NCI-H1048 (cell line): ENCODE data around the gene TARS2.

ENCODE experiments used
- DNase-seq: peaks from one replicate; lab custom pipeline; 2025; lab: John Stamatoyannopoulos, UW

The TARS2 gene

DNA sequence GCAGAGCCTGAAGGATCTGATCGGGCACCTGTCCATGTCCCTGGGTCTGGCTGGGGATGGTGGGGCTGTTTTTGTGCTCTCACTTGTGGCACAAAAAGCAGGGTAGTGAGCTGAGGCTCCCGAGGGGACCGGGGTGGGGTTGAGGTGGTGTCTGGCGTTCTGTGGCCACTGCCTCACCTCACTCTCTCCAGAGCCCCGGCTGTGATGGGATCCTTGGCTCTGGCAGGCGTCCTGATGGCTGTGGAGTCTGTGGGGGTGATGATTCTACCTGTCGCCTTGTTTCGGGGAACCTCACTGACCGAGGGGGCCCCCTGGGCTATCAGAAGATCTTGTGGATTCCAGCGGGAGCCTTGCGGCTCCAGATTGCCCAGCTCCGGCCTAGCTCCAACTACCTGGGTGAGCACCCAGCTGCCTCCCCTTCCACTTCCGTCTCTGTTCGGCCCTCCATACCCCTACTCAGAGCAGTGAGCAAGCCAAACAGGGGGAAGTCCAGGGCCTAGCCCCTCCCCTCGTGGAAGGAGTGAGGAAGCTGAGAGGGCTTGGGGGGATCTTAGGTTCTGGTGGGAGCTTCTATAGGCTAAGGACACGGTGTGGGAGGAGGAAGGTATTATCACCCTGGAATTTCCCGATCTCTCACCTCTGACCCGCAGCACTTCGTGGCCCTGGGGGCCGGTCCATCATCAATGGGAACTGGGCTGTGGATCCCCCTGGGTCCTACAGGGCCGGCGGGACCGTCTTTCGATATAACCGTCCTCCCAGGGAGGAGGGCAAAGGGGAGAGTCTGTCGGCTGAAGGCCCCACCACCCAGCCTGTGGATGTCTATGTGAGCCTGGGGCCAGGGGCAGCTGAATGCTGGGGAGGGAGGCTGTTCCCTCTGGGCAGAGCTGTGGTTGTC, 69.0 kb downstream of the TARS2 start:
- DNase-seq, result no peak

DNA sequence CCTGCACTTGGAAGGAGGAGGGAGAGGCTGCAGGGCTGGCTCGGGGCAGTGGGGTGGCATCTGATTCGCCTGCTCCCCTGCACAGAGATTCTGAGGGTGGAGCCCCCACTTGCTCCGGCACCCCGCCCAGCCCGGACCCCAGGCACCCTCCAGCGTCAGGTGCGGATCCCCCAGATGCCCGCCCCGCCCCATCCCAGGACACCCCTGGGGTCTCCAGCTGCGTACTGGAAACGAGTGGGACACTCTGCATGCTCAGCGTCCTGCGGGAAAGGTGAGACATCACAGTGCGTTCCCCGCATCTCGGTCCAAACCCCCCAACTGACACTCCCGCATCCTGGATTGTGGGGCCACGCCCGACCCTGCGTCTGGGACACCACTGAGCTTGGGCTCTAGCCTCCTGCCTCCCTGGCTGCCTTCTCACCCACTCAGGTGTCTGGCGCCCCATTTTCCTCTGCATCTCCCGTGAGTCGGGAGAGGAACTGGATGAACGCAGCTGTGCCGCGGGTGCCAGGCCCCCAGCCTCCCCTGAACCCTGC, 69.9 kb downstream of the TARS2 start:
- no peak for DNase-seq
